ENCODE results near the gene DAB1.

DAB1 gene

GRCh38 chr1:57024855-57025254 is 399.0 kb downstream of the DAB1 start:
- no peak for DNase-seq (ENCODE audit: low read depth in 3 of 3)

GRCh38 chr1:57024428-57024827 is 399.4 kb downstream of the DAB1 start:
- no peak for DNase-seq (ENCODE audit: low read depth in 3 of 3)

GRCh38 chr1:57020216-57020615 is 403.6 kb downstream of the DAB1 start:
- no peak for DNase-seq (ENCODE audit: low read depth in 3 of 3)

- DNase-seq (ENCODE audit: low read depth in 3 of 3) = no peak
Measured at GRCh38 chr1:57019236-57019839, 404.5 kb downstream of the DAB1 start.

- no peak for DNase-seq (ENCODE audit: low read depth in 3 of 3)
Measured at GRCh38 chr1:57018119-57018518, 405.7 kb downstream of the DAB1 start.

GRCh38 chr1:57017717-57018116 is 406.1 kb downstream of the DAB1 start:
- DNase-seq (ENCODE audit: low read depth in 3 of 3) = no peak

- DNase-seq (ENCODE audit: low read depth in 3 of 3) = no peak
Measured at GRCh38 chr1:57017200-57017599, 406.7 kb downstream of the DAB1 start.

GRCh38 chr1:57015071-57015470 is 408.8 kb downstream of the DAB1 start:
- no peak for DNase-seq (ENCODE audit: low read depth in 3 of 3)

- DNase-seq (ENCODE audit: low read depth in 3 of 3) = no peak
Measured at GRCh38 chr1:57013522-57013921, 410.3 kb downstream of the DAB1 start.

GRCh38 chr1:57012315-57012714 is 411.5 kb downstream of the DAB1 start:
- no peak for DNase-seq (ENCODE audit: low read depth in 3 of 3)

- no peak for DNase-seq (ENCODE audit: low read depth in 3 of 3)
Measured at GRCh38 chr1:57010511-57010910, 413.3 kb downstream of the DAB1 start.

GRCh38 chr1:57007948-57008347 is 415.9 kb downstream of the DAB1 start:
- DNase-seq (ENCODE audit: low read depth in 3 of 3) = no peak

GRCh38 chr1:57007472-57007871 is 416.4 kb downstream of the DAB1 start:
- DNase-seq (ENCODE audit: low read depth in 3 of 3) = no peak

- DNase-seq (ENCODE audit: low read depth in 3 of 3) = no peak
Measured at GRCh38 chr1:57003398-57004139, 420.3 kb downstream of the DAB1 start.

GRCh38 chr1:56995414-56996100 is 428.3 kb downstream of the DAB1 start:
- DNase-seq (ENCODE audit: low read depth in 3 of 3) = no peak

- DNase-seq (ENCODE audit: low read depth in 3 of 3) = no peak
Measured at GRCh38 chr1:56993475-56993874, 430.4 kb downstream of the DAB1 start.

GRCh38 chr1:56992318-56993125 is 431.3 kb downstream of the DAB1 start:
- DNase-seq (ENCODE audit: low read depth in 3 of 3) = no peak

GRCh38 chr1:56991576-56991975 is 432.3 kb downstream of the DAB1 start:
- no peak for DNase-seq (ENCODE audit: low read depth in 3 of 3)

- DNase-seq (ENCODE audit: low read depth in 3 of 3) = no peak
Measured at GRCh38 chr1:56986397-56986796, 437.5 kb downstream of the DAB1 start.

GRCh38 chr1:56985857-56986256 is 438.0 kb downstream of the DAB1 start:
- no peak for DNase-seq (ENCODE audit: low read depth in 3 of 3)

GRCh38 chr1:56983484-56983883 is 440.4 kb downstream of the DAB1 start:
- DNase-seq (ENCODE audit: low read depth in 3 of 3) = no peak

All from stimulated activated CD4-positive, alpha-beta T cell treated with anti-CD3 and anti-CD28 coated beads, TNF-alpha, amount 100 ng/mL, for 4 hours (primary cell).